GM18505 (cell line): ENCODE data around the gene ZIK1.
A peak's percentile ranks its signal among the peaks of the same experiment; 100 is the strongest.

Experiments used
- ATAC-seq: cut with Tn5 transposase; IDR thresholded peaks from one replicate; pipeline ENCODE4 v1.9.1; 2021; ENCODE audit not compliant: unreplicated experiment
- POLR2A ChIP-seq: IDR thresholded peaks from 4 replicates; pipeline ENCODE4 v1.6.1; 2011; ENCODE audit warnings: borderline replicate concordance; ENCODE audit not compliant: insufficient read depth, insufficient read length; ENCODE audit errors: extremely low read depth

ZIK1 gene

GRCh38 chr19:57632987-57633831 is 49.3 kb downstream of the ZIK1 start, which contains the start of gene ZNF211:
TSS of gene ZNF211 (plus strand) at chr19:57633168. CDS start at chr19:57633347, 179 bp downstream.
- TF ChIP-seq POLR2A, result peak; percentile 74
- peak; percentile 93 for ATAC-seq

- no peak for ATAC-seq
- no peak for TF ChIP-seq POLR2A
Measured at GRCh38 chr19:57633832-57634131, 49.8 kb downstream of the ZIK1 start.

GRCh38 chr19:57637379-57637778 is 53.4 kb downstream of the ZIK1 start:
- no peak for ATAC-seq
- no peak for TF ChIP-seq POLR2A

GRCh38 chr19:57641715-57642234 is 57.8 kb downstream of the ZIK1 start:
- ATAC-seq, result no peak
- TF ChIP-seq POLR2A, result no peak

GRCh38 chr19:57642396-57643046 is 58.6 kb downstream of the ZIK1 start:
- ATAC-seq, result no peak
- TF ChIP-seq POLR2A, result no peak
